GM21576 (cell line): ENCODE data around the gene FEZ2.

ENCODE experiments used
- ATAC-seq: cut with Tn5 transposase; IDR thresholded peaks from one replicate; pipeline ENCODE4 v1.9.1; 2021; ENCODE audit warnings: mild to moderate bottlenecking, moderate library complexity; ENCODE audit not compliant: unreplicated experiment

Gene FEZ2

GRCh38 chr2:36587556-36587955 is 10.4 kb downstream of the FEZ2 start:
- ATAC-seq, result no peak

DNA sequence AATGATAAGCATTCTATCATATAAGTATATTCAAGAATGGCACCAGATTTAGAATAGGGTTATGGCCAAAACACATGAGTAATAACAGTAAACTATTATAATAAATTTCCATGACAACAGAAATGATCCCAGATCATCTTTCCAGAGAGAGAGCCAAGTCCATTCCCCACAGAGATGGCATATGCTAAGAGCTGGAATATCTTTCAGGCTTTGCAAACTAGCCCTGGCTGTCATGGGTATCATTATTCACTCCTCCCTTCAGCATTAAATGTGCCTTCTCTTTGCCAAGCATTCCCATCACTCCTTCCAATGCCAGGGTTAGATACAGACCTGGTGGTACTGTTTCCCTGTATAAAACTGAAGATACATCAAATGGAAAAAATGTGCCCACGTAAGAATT is 10.9 kb downstream of the FEZ2 start:
- no peak for ATAC-seq

DNA sequence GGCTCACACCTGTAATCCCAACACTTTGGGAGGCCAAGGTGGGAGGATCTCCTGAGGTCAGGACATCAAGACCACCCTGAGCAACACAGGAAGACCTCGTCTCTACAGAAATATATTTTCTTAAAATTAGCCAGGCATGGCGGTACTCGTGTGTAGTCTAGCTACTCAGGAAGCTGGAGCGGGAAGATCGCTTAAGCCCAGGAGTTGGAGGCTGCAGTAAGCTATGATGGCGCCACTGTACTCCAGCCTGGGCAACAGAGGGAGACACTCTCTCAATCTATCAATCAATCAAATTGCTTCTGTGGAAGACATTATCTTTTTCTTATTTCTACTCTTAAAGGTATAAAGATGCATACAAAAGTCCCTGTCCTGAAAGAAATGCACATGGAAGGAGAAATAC is 11.3 kb downstream of the FEZ2 start:
- no peak for ATAC-seq

GRCh38 chr2:36584148-36584794 is 13.7 kb downstream of the FEZ2 start:
- ATAC-seq, result no peak

DNA sequence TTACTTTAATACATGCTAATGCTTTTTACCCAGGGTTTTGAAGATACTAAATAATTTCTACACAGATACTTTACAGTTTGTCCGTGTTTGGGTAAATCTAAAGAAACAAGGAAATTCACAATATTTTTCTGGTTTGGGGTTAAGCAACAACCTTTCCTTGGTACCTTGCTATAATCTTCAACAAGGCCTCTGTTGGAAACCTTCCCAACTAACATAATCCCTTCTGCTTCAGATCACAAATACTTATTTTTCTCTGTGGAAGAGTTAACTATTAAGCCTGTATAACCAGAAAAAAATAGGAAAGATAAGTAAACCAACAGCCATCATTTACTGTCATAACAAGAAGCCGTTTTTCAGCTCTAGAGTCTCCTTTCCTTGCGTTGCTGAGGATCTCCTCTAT is 15.0 kb downstream of the FEZ2 start:
- no peak for ATAC-seq

- ATAC-seq, result no peak
Observed at GRCh38 chr2:36582538-36582937, 15.4 kb downstream of the FEZ2 start.

DNA sequence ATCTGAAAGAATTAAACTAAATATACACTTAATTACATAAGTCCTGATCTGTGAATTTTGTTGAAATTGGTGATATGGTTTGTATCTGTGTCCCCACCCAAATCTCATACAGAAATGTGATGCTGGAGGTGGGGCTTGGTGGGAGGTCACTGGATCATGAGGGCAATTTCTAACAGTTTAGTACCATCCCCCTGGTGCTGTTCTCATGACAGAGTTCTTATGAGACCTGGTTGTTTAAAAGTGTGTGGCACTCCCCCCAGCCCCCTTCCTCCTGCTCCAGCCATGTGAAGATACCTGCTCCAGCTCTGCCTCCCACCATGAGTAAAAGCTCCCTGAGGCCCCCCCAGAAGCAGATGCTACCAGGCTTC is 18.7 kb downstream of the FEZ2 start:
- no peak for ATAC-seq

DNA sequence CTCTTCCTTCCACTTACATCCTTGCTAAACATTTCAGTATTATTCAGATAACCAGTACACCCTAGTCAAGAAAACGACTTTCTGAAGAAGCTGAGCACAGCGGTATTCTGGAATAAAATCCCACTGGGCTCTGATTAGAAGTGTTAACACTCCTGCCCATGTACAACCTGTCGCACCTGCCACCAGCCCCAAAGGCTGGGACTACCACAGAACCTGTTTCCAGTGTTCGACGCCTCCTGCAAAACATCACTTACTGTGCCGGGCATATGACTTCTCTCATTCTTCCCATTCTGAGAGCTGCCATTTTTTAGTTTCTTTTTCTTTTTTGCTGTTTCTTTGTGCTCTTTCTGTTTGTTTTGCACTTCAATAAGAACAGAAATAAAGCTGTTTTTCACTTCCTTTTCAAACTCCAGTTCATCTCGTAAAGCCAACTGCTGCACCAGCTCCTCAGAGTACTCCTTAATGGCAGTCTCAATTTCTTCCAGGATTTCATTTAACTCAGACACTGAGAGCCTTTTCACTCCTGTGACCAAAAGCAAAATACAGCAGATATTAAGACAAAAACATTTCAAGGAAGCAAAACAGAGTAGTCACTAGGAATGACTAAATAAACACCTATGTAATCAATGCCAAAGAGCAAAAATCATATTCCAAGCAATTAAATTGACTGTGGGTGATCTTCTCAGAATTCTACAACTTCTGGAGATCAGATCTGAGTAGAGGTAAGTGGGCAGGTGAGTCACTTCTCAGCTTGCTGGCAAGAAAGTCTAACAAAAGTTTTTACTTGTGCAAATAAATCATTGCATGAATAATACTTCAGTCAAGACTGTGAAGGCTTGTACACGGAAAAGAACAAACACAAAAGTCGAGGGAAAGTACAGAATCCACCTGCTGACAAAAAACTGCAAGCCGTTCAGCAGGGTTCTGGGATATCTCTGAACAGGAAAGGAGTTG is 19.3 kb downstream of the FEZ2 start:
- no peak for ATAC-seq

- no peak for ATAC-seq
Observed at GRCh38 chr2:36577884-36578283, 20.1 kb downstream of the FEZ2 start.

DNA sequence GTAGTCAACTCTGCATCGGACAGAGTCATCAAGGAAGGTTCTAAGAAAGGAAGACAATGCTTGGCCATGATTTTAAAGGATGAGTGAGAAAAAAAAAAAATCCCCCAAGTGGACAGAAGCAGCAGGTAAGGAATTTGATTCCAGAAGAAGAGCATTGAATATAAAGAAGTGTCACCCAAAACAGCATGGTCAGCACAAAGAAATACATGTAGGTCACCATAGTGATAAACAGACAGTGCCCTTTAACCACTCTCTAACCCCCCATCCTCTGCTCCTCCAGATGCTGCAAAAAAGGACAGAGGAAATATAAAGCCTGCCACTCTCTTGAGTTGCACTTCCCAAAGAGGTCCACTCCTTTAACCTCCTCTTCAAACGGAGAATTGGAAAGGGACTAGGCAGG is 23.4 kb downstream of the FEZ2 start:
- no peak for ATAC-seq

- no peak for ATAC-seq
Observed at GRCh38 chr2:36573165-36573564, 24.8 kb downstream of the FEZ2 start.

DNA sequence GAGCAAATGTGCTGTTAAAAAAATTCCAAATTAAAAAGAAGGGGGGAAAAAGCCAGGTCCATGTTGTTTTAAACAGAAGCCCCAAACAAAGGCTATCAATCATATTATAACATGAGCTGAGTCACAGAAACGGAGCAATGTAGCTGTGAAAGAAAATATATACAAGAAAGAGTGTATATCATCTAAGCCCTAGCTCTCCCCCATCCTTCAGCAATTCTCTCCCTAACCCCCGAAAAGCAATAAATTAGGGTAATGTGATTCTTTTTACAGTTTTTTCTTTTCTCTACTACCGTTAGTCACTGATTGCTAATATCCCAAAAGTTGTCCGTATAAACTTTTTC is 25.3 kb downstream of the FEZ2 start:
- no peak for ATAC-seq

DNA sequence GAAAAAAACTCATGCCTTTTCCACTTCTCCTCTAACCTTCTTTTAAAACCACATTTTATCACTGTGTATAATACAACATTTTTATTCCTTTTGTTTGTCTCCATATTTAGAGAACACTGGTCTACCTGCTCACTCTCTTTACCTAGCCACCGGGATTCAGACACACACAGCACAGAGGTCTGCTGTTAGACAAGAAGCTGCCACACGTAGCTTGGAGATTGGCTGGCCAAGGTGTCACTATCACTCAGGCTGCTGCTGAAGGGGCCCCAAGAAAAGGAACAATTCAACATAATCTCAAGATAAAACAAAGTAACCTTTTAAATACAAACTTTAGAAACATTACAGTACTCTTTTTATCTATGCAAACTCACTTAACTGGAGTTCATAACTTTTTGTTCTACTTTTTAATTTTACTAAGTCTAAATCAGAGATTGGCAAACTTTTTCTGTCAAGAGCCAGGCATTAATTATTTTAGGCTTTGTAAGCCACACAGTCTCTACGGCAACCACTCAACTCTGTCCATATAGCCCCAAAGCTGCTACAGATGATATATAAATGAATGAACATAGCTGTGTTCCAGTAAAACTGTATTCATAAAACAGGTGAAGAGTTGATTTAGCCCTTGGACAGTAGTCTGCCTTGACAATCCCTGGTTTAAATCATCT is 25.8 kb downstream of the FEZ2 start:
- no peak for ATAC-seq

- ATAC-seq, result no peak
Observed at GRCh38 chr2:36570416-36570815, 27.6 kb downstream of the FEZ2 start.

DNA sequence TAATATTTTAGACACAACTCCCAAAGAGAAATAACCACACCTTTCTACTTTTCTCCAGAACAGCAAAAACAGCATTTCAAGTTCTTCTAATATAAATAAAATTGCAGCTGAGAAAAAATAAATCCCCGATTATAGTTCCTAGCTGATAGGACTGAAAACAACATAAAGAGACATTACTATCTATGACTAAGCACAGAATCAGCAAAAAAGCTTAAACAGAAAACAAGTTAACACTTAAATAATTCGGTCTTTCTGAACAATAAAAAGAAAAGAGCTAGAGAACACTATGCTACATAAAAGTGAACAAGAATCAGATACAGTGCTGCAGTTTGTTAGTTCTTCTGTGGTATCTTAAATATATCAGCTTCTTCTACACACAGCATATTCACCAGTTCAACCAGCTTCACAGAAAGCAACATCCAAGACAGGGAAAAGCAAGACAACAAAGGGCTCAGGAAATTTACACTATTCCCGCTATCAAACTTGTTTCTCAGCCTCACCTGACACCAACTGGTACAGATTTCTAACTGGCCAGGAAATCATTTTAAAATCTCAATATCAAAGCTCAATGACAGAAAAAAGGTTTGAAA is 28.6 kb downstream of the FEZ2 start:
- ATAC-seq, result no peak

- ATAC-seq, result no peak
Observed at GRCh38 chr2:36568516-36569246, 29.3 kb downstream of the FEZ2 start.

GRCh38 chr2:36567711-36568408 is 30.1 kb downstream of the FEZ2 start:
- ATAC-seq, result no peak

- no peak for ATAC-seq
Observed at GRCh38 chr2:36566887-36567286, 31.1 kb downstream of the FEZ2 start.

GRCh38 chr2:36565712-36566111 is 32.3 kb downstream of the FEZ2 start:
- no peak for ATAC-seq

- ATAC-seq, result no peak
Observed at GRCh38 chr2:36564377-36564930, 33.5 kb downstream of the FEZ2 start.
